Lower lobe of right lung (tissue), 2 donors: ENCODE measurements around the gene PHLDA1. TPM values are rescaled to one million over a fixed set of nuclear protein-coding genes. Genes with fewer than 3 reads are reported as not detected.

Source experiments
- ATAC-seq, 2 donors: fragments of 200-7000 bp; cut with Tn5 transposase; one replicate each; pipeline ENCODE4 v1.9.1; 2020 to 2022; ENCODE audit warnings: mild to moderate bottlenecking in 2 of 2, moderate library complexity in 2 of 2
- DNase-seq: peaks from one replicate; pipeline ENCODE4 v3.0.0-alpha.2; 2020
- H3K27ac ChIP-seq: fragments of 200-600 bp; one replicate; pipeline ENCODE4 v1.8.0; 2022
- H3K27me3 ChIP-seq: fragments of 200-600 bp; one replicate; pipeline ENCODE4 v1.8.0; 2022; ENCODE audit warnings: low read depth
- H3K36me3 ChIP-seq: fragments of 200-600 bp; one replicate; pipeline ENCODE4 v1.8.0; 2022; ENCODE audit warnings: mild to moderate bottlenecking
- H3K4me1 ChIP-seq: fragments of 200-600 bp; one replicate; pipeline ENCODE4 v1.8.0; 2022
- H3K4me3 ChIP-seq: fragments of 200-600 bp; one replicate; pipeline ENCODE4 v1.8.0; 2022; ENCODE audit warnings: mild to moderate bottlenecking
- H3K9me3 ChIP-seq: fragments of 200-600 bp; one replicate; pipeline ENCODE4 v1.8.0; 2022
- intact Hi-C: fragments of 100-400 bp; cut with DNase I; formaldehyde crosslinking; loops from one replicate; pipeline ENCODE4 v1.11.0; 2022
- total RNA-seq: library from RNA; stranded (reverse); fragmentation: NEBNext Ultra II Directional; extraction: Animal tissue kit (Norgen Biotek cat#: 25700); gene quantifications from one replicate; pipeline ENCODE4 v1.2.1, GENCODE V29; 2021
- TF ChIP-seq, protein P1 (sequence below): fragments of 200-600 bp; IDR thresholded peaks from one replicate; pipeline ENCODE4 v1.8.0; 2022; ENCODE audit warnings: antibody characterized with exemption, mild to moderate bottlenecking
- donor health status: DM: no; HTN: yes; CAD: no; lungs with severe emphysema.

PHLDA1 gene
- total RNA-seq, 1 donor from 2014 or later = 12.2 TPM

DNA sequence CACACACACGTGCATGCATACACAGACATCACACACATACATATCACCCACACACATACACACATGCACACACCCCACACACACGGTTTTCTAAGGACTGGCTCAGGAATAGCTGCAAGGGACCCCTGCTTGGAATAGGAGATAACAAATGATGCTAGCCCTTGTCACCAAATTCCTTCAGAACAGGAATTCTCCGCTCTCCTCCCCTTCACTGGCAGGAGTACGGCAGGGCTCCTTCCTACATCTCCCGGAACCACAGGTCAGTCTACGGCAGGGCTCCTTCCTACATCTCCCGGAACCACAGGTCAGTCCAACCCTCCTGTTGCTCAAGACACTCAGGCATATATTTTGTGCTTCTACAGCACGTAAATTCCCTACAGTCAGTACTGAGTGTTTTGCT lies 23.9 kb downstream of the PHLDA1 start:
- ATAC-seq (no peak), DNase-seq (no peak)
- H3K27ac ChIP-seq = no peak overlapping the region
- TF ChIP-seq, protein P1, sequence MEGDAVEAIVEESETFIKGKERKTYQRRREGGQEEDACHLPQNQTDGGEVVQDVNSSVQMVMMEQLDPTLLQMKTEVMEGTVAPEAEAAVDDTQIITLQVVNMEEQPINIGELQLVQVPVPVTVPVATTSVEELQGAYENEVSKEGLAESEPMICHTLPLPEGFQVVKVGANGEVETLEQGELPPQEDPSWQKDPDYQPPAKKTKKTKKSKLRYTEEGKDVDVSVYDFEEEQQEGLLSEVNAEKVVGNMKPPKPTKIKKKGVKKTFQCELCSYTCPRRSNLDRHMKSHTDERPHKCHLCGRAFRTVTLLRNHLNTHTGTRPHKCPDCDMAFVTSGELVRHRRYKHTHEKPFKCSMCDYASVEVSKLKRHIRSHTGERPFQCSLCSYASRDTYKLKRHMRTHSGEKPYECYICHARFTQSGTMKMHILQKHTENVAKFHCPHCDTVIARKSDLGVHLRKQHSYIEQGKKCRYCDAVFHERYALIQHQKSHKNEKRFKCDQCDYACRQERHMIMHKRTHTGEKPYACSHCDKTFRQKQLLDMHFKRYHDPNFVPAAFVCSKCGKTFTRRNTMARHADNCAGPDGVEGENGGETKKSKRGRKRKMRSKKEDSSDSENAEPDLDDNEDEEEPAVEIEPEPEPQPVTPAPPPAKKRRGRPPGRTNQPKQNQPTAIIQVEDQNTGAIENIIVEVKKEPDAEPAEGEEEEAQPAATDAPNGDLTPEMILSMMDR = no peak
- intact Hi-C loops = no loop called here
- no peak overlapping the region for H3K4me3 ChIP-seq
- no peaks in the 10 kb centered on the region for H3K27me3 ChIP-seq
- H3K9me3 ChIP-seq = no peaks in the 10 kb centered on the region
- H3K36me3 ChIP-seq = no peaks in the 10 kb centered on the region
- H3K4me1 ChIP-seq = no peaks in the 10 kb centered on the region

DNA sequence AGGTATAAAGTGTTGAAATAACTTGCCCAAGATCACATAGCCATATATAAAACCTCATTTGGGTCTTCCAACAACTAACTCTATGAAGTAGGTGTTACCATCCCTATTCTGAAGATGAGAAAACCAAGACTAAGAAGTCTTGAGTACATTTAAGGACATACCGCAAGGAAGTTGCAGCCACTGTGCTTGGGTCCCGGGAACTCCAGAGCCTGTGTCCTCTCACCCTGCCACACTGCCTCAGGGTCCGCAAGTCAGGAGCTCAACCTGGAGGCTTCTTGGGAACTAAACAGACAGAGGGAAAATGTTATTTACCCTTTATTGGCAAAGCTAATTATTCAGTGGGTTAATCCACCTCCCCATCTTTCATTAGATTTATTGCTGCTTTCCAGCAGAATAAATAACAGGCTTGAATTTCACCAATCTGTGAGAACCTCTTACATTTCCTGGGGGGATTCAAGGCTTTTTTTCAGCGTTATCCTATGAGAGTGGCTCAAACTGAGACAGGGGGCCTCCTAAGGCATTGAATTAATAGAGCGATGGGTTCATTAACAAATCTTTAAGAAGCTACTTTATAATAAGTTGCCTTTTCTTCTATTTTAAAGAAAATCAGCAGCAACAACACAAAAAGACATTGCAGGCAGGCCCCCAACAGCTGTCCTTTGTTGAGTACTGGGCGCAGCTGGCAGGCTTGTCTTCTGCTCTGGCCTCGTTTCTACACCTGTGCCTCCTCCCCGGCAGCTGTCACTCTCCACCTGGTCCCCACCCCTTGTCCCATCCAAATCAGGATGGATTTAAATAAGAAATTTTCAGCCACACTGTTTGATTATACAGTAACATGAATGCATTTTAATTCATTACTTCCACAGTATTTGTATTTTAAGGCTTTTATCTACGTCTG lies 25.3 kb downstream of the PHLDA1 start:
- DNase-seq = no peak
- intact Hi-C loops = no loop called here
- no peaks in the 10 kb centered on the region for H3K36me3 ChIP-seq
- TF ChIP-seq, protein P1 = no peak
- ATAC-seq = no peak
- no peak overlapping the region for H3K4me3 ChIP-seq
- no peaks in the 10 kb centered on the region for H3K27me3 ChIP-seq
- H3K4me1 ChIP-seq = no peaks in the 10 kb centered on the region
- no peak overlapping the region for H3K27ac ChIP-seq
- no peaks in the 10 kb centered on the region for H3K9me3 ChIP-seq

DNA sequence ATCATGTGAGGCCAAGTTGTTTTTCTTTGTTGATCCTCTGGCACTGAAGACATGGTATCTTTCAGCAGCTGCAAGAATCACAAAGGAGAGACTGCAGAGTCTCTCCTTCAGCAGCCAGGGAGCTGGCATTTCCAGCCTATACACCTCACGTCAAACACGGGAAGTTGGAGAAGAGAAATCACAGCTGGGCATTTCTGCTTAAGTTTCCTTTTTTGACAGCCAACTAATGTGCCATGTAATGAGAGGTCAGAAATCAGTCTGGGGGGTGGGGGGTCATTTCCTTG lies 28.3 kb downstream of the PHLDA1 start:
- no peaks in the 10 kb centered on the region for H3K4me1 ChIP-seq
- no peaks in the 10 kb centered on the region for H3K9me3 ChIP-seq
- no peak for DNase-seq
- no peak for ATAC-seq
- no peak overlapping the region for H3K4me3 ChIP-seq
- intact Hi-C loops = no loop called here
- H3K27ac ChIP-seq = no peak overlapping the region
- H3K36me3 ChIP-seq = no peaks in the 10 kb centered on the region
- no peaks in the 10 kb centered on the region for H3K27me3 ChIP-seq
- TF ChIP-seq, protein P1 = no peak

DNA sequence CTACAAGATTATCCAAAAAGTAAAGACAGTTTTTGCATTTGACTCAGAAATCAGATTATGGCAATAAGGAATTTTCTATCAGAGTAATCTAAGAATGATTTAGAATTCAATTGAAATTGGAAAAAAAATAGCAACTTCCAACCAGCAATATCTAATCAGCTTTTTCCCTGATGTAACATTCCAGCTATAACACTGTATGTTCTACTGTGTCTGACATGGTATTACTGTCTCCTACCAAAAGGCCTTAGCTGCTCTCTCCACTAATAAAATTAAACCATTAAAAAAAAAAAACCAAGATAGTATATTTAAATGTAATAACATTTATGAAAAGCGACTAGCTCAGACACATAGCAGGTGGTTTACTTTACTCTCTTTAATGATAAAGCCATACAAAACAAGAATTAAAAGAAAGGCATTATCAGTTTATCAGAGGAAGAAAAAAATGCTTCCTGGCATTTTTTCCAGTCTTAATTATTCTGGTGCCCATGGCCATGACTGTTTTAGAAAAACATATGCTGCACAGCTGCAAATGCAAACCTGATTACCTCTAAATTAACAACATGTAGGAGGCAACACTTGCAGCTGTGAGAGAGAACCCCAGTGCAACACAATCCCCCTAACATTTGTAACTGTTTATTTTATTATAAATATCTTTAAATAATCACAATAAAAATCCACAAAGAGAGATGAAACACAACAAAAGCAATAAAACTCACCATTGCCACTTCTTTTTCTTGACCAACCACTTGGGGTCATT lies 28.8 kb downstream of the PHLDA1 start:
- intact Hi-C loops = no loop called here
- H3K4me1 ChIP-seq = no peaks in the 10 kb centered on the region
- H3K4me3 ChIP-seq = no peak overlapping the region
- H3K27ac ChIP-seq = no peak overlapping the region
- ATAC-seq (no peak), DNase-seq (no peak)
- no peaks in the 10 kb centered on the region for H3K36me3 ChIP-seq
- TF ChIP-seq, protein P1 = no peak
- H3K27me3 ChIP-seq = no peaks in the 10 kb centered on the region
- no peaks in the 10 kb centered on the region for H3K9me3 ChIP-seq

DNA sequence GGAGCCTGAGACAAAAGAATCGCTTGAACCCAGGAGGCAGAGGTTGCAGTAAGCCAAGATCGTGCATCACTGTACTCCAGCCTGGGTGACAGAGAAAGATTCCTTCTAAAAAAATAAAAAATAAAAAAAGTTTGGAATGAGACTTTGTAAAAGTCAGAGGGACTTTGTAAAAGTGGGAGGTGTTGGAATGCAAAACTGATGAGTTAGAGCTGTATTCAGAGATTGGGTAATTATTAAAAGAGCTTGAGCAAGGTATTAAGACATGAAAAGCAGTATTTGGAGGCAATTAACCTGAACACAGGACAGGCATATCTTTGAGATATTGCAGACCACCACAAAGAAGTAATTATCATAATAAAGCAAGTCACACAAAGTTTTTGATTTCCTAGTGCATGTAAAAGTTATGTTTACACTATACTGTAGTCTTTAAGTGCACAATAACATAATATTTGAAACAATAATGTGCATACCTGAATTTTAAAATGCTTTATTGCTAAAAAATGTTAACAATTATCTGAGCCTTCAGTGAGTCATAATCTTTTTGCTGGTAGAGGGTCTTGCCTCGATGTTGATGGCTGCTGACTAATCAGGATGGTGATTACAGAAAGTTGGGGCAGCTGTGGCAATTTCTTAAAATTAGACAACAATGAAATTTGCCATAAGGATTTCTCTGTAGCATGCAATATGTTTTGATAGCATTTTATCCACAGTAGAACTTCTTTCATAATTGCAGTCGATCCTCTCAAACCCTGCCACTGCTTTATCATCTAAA lies 33.1 kb downstream of the PHLDA1 start:
- no peak overlapping the region for H3K4me3 ChIP-seq
- H3K9me3 ChIP-seq = no peaks in the 10 kb centered on the region
- no peaks in the 10 kb centered on the region for H3K4me1 ChIP-seq
- no peak overlapping the region for H3K27ac ChIP-seq
- TF ChIP-seq, protein P1 = no peak
- DNase-seq (no peak), ATAC-seq (no peak)
- H3K27me3 ChIP-seq = no peaks in the 10 kb centered on the region
- intact Hi-C loops = no loop called here
- no peaks in the 10 kb centered on the region for H3K36me3 ChIP-seq
